PFSK-1 (cell line): ENCODE measurements around the gene DPYD.

Experiments used
- FOXP2 ChIP-seq: optimal IDR thresholded peaks from 2 replicates; pipeline ENCODE3; 2011; ENCODE audit warnings: borderline replicate concordance, control low read depth, inconsistent platforms; ENCODE audit not compliant: insufficient read depth; ENCODE audit errors: extremely low read length, extremely low read depth
- POLR2AphosphoS5 ChIP-seq: IDR thresholded peaks from 2 replicates; pipeline ENCODE4 v1.6.1; 2012; ENCODE audit warnings: low read depth, mild to moderate bottlenecking, control low read depth, low read length, moderate library complexity
- TAF1 ChIP-seq: IDR thresholded peaks from 2 replicates; pipeline ENCODE4 v1.6.1; 2012; ENCODE audit warnings: low read length, control low read depth, borderline replicate concordance; ENCODE audit not compliant: insufficient read depth
- TF ChIP-seq, protein P1 (sequence below), 2 experiments: IDR thresholded peaks; 2 replicates each; pipeline versions ENCODE4 v1.6.1 to v1.8.0; 2011 to 2012; ENCODE audit warnings: low read depth in 2 of 2, low read length in 2 of 2, control low read depth in 1 of 2, inconsistent platforms in 1 of 2, mild to moderate bottlenecking in 1 of 2, moderate library complexity in 1 of 2; ENCODE audit not compliant: insufficient read depth in 1 of 2

DNA sequence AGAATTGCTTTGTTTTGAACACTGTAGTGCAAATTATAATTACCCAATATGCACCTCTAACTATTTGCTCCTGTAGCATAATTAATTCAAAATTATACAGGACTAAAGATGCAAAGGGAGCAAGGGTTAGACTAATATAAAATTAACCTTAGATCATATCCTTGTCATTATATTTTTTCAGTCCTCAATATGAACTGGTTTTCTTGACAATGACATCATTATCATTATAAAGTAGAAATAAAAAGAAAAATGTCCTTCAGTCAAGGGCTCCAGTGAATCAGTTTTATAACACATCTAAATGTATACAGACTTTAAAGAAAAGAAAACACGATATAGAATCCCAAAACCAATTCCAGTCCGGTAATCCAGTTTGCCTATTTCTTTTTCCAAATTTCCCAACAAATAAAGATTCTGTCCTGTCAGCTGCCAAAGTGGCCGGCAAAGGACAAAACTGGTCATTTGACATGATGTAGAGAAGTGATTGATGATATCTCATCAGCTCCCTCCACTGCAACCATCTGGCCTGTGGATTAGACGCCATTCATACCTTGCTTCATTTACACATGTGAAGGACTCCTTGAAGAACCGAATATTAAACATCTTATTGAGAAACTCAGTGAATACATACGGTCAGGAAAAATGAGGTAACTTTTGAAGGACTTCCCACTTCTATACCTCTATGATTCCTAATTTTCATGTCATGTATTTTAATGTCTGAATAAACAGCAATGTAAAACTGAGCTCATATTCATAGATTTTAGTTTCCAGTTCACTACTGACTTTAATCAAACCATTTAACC lies 15.5 kb downstream of the DPYD start:
- no peak for TF ChIP-seq POLR2AphosphoS5
- TF ChIP-seq FOXP2, result no peak
- TF ChIP-seq, protein P1, sequence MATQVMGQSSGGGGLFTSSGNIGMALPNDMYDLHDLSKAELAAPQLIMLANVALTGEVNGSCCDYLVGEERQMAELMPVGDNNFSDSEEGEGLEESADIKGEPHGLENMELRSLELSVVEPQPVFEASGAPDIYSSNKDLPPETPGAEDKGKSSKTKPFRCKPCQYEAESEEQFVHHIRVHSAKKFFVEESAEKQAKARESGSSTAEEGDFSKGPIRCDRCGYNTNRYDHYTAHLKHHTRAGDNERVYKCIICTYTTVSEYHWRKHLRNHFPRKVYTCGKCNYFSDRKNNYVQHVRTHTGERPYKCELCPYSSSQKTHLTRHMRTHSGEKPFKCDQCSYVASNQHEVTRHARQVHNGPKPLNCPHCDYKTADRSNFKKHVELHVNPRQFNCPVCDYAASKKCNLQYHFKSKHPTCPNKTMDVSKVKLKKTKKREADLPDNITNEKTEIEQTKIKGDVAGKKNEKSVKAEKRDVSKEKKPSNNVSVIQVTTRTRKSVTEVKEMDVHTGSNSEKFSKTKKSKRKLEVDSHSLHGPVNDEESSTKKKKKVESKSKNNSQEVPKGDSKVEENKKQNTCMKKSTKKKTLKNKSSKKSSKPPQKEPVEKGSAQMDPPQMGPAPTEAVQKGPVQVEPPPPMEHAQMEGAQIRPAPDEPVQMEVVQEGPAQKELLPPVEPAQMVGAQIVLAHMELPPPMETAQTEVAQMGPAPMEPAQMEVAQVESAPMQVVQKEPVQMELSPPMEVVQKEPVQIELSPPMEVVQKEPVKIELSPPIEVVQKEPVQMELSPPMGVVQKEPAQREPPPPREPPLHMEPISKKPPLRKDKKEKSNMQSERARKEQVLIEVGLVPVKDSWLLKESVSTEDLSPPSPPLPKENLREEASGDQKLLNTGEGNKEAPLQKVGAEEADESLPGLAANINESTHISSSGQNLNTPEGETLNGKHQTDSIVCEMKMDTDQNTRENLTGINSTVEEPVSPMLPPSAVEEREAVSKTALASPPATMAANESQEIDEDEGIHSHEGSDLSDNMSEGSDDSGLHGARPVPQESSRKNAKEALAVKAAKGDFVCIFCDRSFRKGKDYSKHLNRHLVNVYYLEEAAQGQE (IDR thresholded peaks at IDR 0.05; ENCODE audit: insufficient read depth in 1 of 2, low read depth in 2 of 2, low read length in 2 of 2), result no peak
- no peak for TF ChIP-seq TAF1
